ENCODE results near the gene SLC39A11. TPM values are rescaled to one million over a fixed set of nuclear protein-coding genes. Genes with fewer than 3 reads are reported as not detected.
"Not testable (repeated sequence)": the region's sequence is repeated elsewhere in the genome, so short reads cannot be mapped to it uniquely, and the experiment has no call there.

SLC39A11 gene
- total RNA-seq, 1 experiment from 2014 or later: 15.8 TPM

GRCh38 chr17:72997559-72997958 lies 94.9 kb downstream of the SLC39A11 start:
- Mint-ChIP-seq H3K27ac (ENCODE audit: low read depth, unreplicated experiment) (no peak overlapping the region), H3K27me3 (ENCODE audit: insufficient read depth, unreplicated experiment) (no peaks in the 10 kb centered on the region), H3K9me3 (ENCODE audit: unreplicated experiment) (peaks cover 12% of the 10 kb centered on the region), H3K36me3 (ENCODE audit: insufficient read depth, unreplicated experiment) (no peaks in the 10 kb centered on the region), H3K4me1 (ENCODE audit: insufficient read depth, unreplicated experiment) (no peaks in the 10 kb centered on the region), H3K4me3 (ENCODE audit: unreplicated experiment) (no peak overlapping the region)
- DNase-seq (ENCODE audit: unreplicated experiment): no peak
- BruUV-seq (replicated peaks): no TSS peak
- CTCF ChIA-PET: interaction anchor here (0.7 kb wide), 1 partner anchor 433 kb away, joined by 3 read pairs; no protein-coding TSS in a partner anchor
- intact Hi-C loops (cut with micrococcal nuclease): no loop called here
- POLR2A ChIA-PET: no interaction called here
- TF ChIP-seq, protein P1, sequence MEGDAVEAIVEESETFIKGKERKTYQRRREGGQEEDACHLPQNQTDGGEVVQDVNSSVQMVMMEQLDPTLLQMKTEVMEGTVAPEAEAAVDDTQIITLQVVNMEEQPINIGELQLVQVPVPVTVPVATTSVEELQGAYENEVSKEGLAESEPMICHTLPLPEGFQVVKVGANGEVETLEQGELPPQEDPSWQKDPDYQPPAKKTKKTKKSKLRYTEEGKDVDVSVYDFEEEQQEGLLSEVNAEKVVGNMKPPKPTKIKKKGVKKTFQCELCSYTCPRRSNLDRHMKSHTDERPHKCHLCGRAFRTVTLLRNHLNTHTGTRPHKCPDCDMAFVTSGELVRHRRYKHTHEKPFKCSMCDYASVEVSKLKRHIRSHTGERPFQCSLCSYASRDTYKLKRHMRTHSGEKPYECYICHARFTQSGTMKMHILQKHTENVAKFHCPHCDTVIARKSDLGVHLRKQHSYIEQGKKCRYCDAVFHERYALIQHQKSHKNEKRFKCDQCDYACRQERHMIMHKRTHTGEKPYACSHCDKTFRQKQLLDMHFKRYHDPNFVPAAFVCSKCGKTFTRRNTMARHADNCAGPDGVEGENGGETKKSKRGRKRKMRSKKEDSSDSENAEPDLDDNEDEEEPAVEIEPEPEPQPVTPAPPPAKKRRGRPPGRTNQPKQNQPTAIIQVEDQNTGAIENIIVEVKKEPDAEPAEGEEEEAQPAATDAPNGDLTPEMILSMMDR (IDR thresholded peaks at IDR 0.05; ENCODE audit: unreplicated experiment): no peak

GRCh38 chr17:72996791-72997190 lies 95.7 kb downstream of the SLC39A11 start:
- TF ChIP-seq, protein P1 (IDR thresholded peaks at IDR 0.05; ENCODE audit: unreplicated experiment): no peak
- CTCF ChIA-PET: interaction anchor here (0.7 kb wide), 2 partner anchors 271 to 434 kb away, joined by 3 read pairs; no protein-coding TSS in a partner anchor
- POLR2A ChIA-PET: no interaction called here
- no peak for DNase-seq (ENCODE audit: unreplicated experiment)
- intact Hi-C loops (cut with micrococcal nuclease): no loop called here
- Mint-ChIP-seq H3K27ac (ENCODE audit: low read depth, unreplicated experiment) (no peak overlapping the region), H3K36me3 (ENCODE audit: insufficient read depth, unreplicated experiment) (no peaks in the 10 kb centered on the region), H3K27me3 (ENCODE audit: insufficient read depth, unreplicated experiment) (no peaks in the 10 kb centered on the region), H3K9me3 (ENCODE audit: unreplicated experiment) (peaks cover 12% of the 10 kb centered on the region), H3K4me3 (ENCODE audit: unreplicated experiment) (no peak overlapping the region), H3K4me1 (ENCODE audit: insufficient read depth, unreplicated experiment) (no peaks in the 10 kb centered on the region)
- no TSS peak for BruUV-seq (replicated peaks)

GRCh38 chr17:72995008-72995656 lies 97.4 kb downstream of the SLC39A11 start:
- CTCF ChIA-PET: interaction anchor here (2.4 kb wide), 1 partner anchor 9 kb away, joined by 14 read pairs; no protein-coding TSS in a partner anchor
- Mint-ChIP-seq H3K4me1 (ENCODE audit: insufficient read depth, unreplicated experiment) (no peaks in the 10 kb centered on the region), H3K4me3 (ENCODE audit: unreplicated experiment) (no peak overlapping the region), H3K36me3 (ENCODE audit: insufficient read depth, unreplicated experiment) (no peaks in the 10 kb centered on the region), H3K9me3 (ENCODE audit: unreplicated experiment) (peaks cover 12% of the 10 kb centered on the region), H3K27ac (ENCODE audit: low read depth, unreplicated experiment) (no peak overlapping the region), H3K27me3 (ENCODE audit: insufficient read depth, unreplicated experiment) (no peaks in the 10 kb centered on the region)
- DNase-seq (ENCODE audit: unreplicated experiment): no peak
- BruUV-seq (replicated peaks): no TSS peak
- TF ChIP-seq, protein P1 (IDR thresholded peaks at IDR 0.05; ENCODE audit: unreplicated experiment): no peak
- POLR2A ChIA-PET: interaction anchor here (1.1 kb wide), 1 partner anchor 15 kb away, joined by 4 read pairs; no protein-coding TSS in a partner anchor
- intact Hi-C loops (cut with micrococcal nuclease): no loop called here

DNA sequence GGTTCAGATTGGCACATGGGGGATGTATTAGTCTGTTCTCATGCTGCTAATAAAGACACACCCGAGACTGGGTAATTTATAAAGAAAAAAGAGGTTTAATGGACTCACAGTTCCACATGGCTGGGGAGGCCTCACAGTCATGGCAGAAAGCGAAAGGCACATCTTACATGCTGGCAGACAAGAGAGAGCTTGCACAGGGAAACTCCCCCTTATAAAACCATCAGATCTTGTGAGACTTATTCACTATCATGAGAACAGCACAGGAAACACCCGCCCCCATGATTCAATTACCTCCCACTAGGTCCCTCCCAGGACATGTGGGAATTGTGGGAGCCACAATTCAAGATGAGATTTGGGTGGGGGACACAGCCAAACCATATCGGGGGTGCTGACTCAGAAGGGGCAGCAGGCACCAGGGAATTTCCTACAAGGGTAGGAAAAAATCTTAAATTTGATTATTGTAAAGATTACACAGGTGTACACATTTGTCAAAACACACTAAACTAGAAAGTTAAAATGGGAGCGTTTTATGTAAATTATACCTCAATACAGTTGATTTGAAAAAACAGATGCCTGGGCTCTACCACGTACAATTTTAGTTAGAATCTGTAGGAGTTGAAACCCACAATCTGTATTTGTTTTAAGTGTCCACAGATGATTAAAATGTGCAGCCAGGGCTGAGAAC lies 99.6 kb downstream of the SLC39A11 start:
- H3K4me1 Mint-ChIP-seq (ENCODE audit: insufficient read depth, unreplicated experiment); intact Hi-C loops (cut with micrococcal nuclease); H3K4me3 Mint-ChIP-seq (ENCODE audit: unreplicated experiment); DNase-seq (ENCODE audit: unreplicated experiment); BruUV-seq (replicated peaks); H3K27me3 Mint-ChIP-seq (ENCODE audit: insufficient read depth, unreplicated experiment); H3K27ac Mint-ChIP-seq (ENCODE audit: low read depth, unreplicated experiment); H3K36me3 Mint-ChIP-seq (ENCODE audit: insufficient read depth, unreplicated experiment): not testable (repeated sequence)
- H3K9me3 Mint-ChIP-seq (ENCODE audit: unreplicated experiment): peaks cover 12% of the 10 kb centered on the region
- ChIA-PET POLR2A (interaction anchor here (0.6 kb wide), 1 partner anchor 18 kb away, joined by 3 read pairs; no protein-coding TSS in a partner anchor), CTCF (interaction anchor here (0.6 kb wide), 1 partner anchor 260 kb away, joined by 3 read pairs; no protein-coding TSS in a partner anchor)
